Loucy (cell line): Measurements from ENCODE around the gene IL9.

Experiments
- CTCF ChIP-seq: fragments of 200-600 bp; sonication (generic); conservative IDR thresholded peaks from 2 replicates; pipeline ENCODE4 v1.5.1; 2014; ENCODE audit warnings: mild to moderate bottlenecking, antibody characterized with exemption, low read length
- EZH2phosphoT487 ChIP-seq: fragments of 200-600 bp; IDR thresholded peaks from 2 replicates; pipeline ENCODE4 v1.6.1; 2018; ENCODE audit warnings: antibody characterized with exemption, mild to moderate bottlenecking, moderate library complexity, borderline replicate concordance

- TF ChIP-seq CTCF: no peak
- no peak for TF ChIP-seq EZH2phosphoT487
Observed at GRCh38 chr5:135881244-135881643, 14.4 kb downstream of the IL9 start.
